ENCODE measurements around the gene SOX5.
"Not testable (repeated sequence)": the region's sequence is repeated elsewhere in the genome, so short reads cannot be mapped to it uniquely, and the experiment has no call there.

The SOX5 gene

GRCh38 chr12:23719493-23719892 is 230.0 kb downstream of the SOX5 start:
- Histone ChIP-seq H3K36me3 (ENCODE audit: insufficient read depth, low read length) (peaks cover 2% of the 10 kb centered on the region), H3K4me3 (ENCODE audit: low read length) (no peak overlapping the region)

GRCh38 chr12:23710361-23710760 is 239.1 kb downstream of the SOX5 start:
- H3K36me3 ChIP-seq (ENCODE audit: insufficient read depth, low read length); H3K4me1 ChIP-seq (ENCODE audit: insufficient read depth, low read length); H3K27me3 ChIP-seq (ENCODE audit: insufficient read depth, low read length); H3K9me3 ChIP-seq (ENCODE audit: low read length); H2AFZ ChIP-seq (ENCODE audit: low read depth, low read length); H3K4me3 ChIP-seq (ENCODE audit: low read length): not testable (repeated sequence)

More at GRCh38 chr12:23719493-23719892, 230.0 kb downstream of the SOX5 start:
- H3K4me1 ChIP-seq (ENCODE audit: insufficient read depth, low read length), result peaks cover 8% of the 10 kb centered on the region
- H3K9me3 ChIP-seq (ENCODE audit: low read length), result no peaks in the 10 kb centered on the region
- no peaks in the 10 kb centered on the region for H3K27me3 ChIP-seq (ENCODE audit: insufficient read depth, low read length)
- no peak overlapping the region for H2AFZ ChIP-seq (ENCODE audit: low read depth, low read length)

- no peaks in the 10 kb centered on the region for H3K36me3 ChIP-seq (ENCODE audit: insufficient read depth, low read length)
- H3K4me1 ChIP-seq (ENCODE audit: insufficient read depth, low read length), result peaks cover 10% of the 10 kb centered on the region
- H3K4me3 ChIP-seq (ENCODE audit: low read length), result no peak overlapping the region
- H3K9me3 ChIP-seq (ENCODE audit: low read length), result peaks cover 2% of the 10 kb centered on the region
- no peaks in the 10 kb centered on the region for H3K27me3 ChIP-seq (ENCODE audit: insufficient read depth, low read length)
- no peak overlapping the region for H2AFZ ChIP-seq (ENCODE audit: low read depth, low read length)
These were observed 241.2 kb downstream of the SOX5 start for GRCh38 chr12:23708185-23708837.

- Histone ChIP-seq H3K27me3 (ENCODE audit: insufficient read depth, low read length) (no peaks in the 10 kb centered on the region), H3K4me3 (ENCODE audit: low read length) (no peak overlapping the region), H3K9me3 (ENCODE audit: low read length) (peaks cover 2% of the 10 kb centered on the region), H3K4me1 (ENCODE audit: insufficient read depth, low read length) (peaks cover 20% of the 10 kb centered on the region), H3K36me3 (ENCODE audit: insufficient read depth, low read length) (no peaks in the 10 kb centered on the region), H2AFZ (ENCODE audit: low read depth, low read length) (no peak overlapping the region)
These were observed 242.2 kb downstream of the SOX5 start for GRCh38 chr12:23707270-23707669.

GRCh38 chr12:23704992-23705943 is 244.2 kb downstream of the SOX5 start:
- Histone ChIP-seq H2AFZ (ENCODE audit: low read depth, low read length) (no peak overlapping the region), H3K9me3 (ENCODE audit: low read length) (no peaks in the 10 kb centered on the region), H3K27me3 (ENCODE audit: insufficient read depth, low read length) (no peaks in the 10 kb centered on the region), H3K4me3 (ENCODE audit: low read length) (no peak overlapping the region), H3K36me3 (ENCODE audit: insufficient read depth, low read length) (no peaks in the 10 kb centered on the region), H3K4me1 (ENCODE audit: insufficient read depth, low read length) (peaks cover 20% of the 10 kb centered on the region)

DNA sequence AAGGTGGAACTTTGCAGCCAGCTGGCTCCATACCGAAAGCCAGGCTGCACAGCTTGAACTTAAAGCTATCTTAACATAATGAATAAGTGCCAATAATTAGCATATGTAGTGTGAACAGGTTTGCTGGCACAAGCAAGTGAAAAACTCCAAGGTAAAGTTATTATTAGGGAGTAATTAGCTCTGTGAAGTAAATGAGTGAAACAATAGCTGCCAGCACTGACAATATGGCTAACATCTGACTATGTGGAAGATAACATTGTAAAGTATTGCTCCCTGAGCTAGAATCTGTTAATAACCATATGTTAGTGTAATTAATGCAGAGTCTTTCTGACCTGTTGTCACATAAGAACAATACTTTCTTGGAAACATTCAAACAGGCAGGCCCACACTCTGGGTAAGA is 246.4 kb downstream of the SOX5 start:
- H3K4me3 ChIP-seq (ENCODE audit: low read length), result no peak overlapping the region
- H3K36me3 ChIP-seq (ENCODE audit: insufficient read depth, low read length), result no peaks in the 10 kb centered on the region
- no peaks in the 10 kb centered on the region for H3K9me3 ChIP-seq (ENCODE audit: low read length)
- H2AFZ ChIP-seq (ENCODE audit: low read depth, low read length), result no peak overlapping the region
- H3K27me3 ChIP-seq (ENCODE audit: insufficient read depth, low read length), result no peaks in the 10 kb centered on the region
- H3K4me1 ChIP-seq (ENCODE audit: insufficient read depth, low read length), result peaks cover 20% of the 10 kb centered on the region

- Histone ChIP-seq H3K4me1 (ENCODE audit: insufficient read depth, low read length) (peaks cover 14% of the 10 kb centered on the region), H3K27me3 (ENCODE audit: insufficient read depth, low read length) (no peaks in the 10 kb centered on the region), H3K4me3 (ENCODE audit: low read length) (no peak overlapping the region), H2AFZ (ENCODE audit: low read depth, low read length) (no peak overlapping the region), H3K9me3 (ENCODE audit: low read length) (no peaks in the 10 kb centered on the region), H3K36me3 (ENCODE audit: insufficient read depth, low read length) (peaks cover 3% of the 10 kb centered on the region)
These were observed 250.4 kb downstream of the SOX5 start for GRCh38 chr12:23699031-23699430.

- no peaks in the 10 kb centered on the region for H3K27me3 ChIP-seq (ENCODE audit: insufficient read depth, low read length)
- H3K36me3 ChIP-seq (ENCODE audit: insufficient read depth, low read length), result peaks cover 3% of the 10 kb centered on the region
- H3K4me3 ChIP-seq (ENCODE audit: low read length), result no peak overlapping the region
- H3K4me1 ChIP-seq (ENCODE audit: insufficient read depth, low read length), result no peaks in the 10 kb centered on the region
- H2AFZ ChIP-seq (ENCODE audit: low read depth, low read length), result no peak overlapping the region
- no peaks in the 10 kb centered on the region for H3K9me3 ChIP-seq (ENCODE audit: low read length)
These were observed 254.6 kb downstream of the SOX5 start for GRCh38 chr12:23694920-23695319.

DNA sequence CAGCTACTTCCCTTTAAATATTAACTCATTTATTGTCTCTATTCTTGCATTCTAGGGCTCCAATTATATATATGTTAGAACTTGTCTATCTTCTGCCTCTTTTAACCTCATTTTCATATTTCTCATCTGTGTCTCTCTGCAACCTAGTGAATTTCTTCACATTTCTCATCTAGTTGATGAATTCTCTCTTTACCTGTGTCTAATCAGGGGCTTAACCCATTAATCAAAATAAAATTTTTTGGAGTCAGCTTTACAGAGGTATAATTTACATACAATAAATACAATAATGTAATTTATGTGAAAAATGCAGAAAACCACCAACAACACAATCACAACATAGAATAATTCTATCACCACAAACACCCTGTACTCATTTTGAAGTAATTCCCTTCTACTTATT is 255.2 kb downstream of the SOX5 start:
- peaks cover 3% of the 10 kb centered on the region for H3K36me3 ChIP-seq (ENCODE audit: insufficient read depth, low read length)
- no peaks in the 10 kb centered on the region for H3K27me3 ChIP-seq (ENCODE audit: insufficient read depth, low read length)
- H3K9me3 ChIP-seq (ENCODE audit: low read length), result no peaks in the 10 kb centered on the region
- no peak overlapping the region for H2AFZ ChIP-seq (ENCODE audit: low read depth, low read length)
- no peaks in the 10 kb centered on the region for H3K4me1 ChIP-seq (ENCODE audit: insufficient read depth, low read length)
- H3K4me3 ChIP-seq (ENCODE audit: low read length), result no peak overlapping the region

DNA sequence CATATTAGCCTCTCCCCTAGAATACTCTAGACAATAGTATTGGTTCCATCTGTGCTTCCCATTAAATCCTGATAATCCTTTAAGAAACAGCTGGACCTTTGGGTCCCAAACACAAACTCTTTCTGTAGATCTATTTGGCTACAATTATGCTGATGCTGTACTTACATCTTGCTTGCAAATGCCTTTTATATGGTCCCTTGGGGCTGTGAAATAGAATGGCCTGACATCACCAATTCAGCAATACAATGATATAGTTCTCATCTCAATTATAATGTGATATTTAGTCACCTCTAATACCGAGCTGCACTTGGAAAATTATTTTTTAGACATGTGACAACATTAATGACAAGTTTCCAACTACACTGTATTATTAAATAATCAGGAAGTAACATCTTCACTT is 261.5 kb downstream of the SOX5 start:
- no peaks in the 10 kb centered on the region for H3K9me3 ChIP-seq (ENCODE audit: low read length)
- H3K4me1 ChIP-seq (ENCODE audit: insufficient read depth, low read length), result peaks cover 2% of the 10 kb centered on the region
- H3K4me3 ChIP-seq (ENCODE audit: low read length), result no peak overlapping the region
- no peaks in the 10 kb centered on the region for H3K27me3 ChIP-seq (ENCODE audit: insufficient read depth, low read length)
- H2AFZ ChIP-seq (ENCODE audit: low read depth, low read length), result no peak overlapping the region
- no peaks in the 10 kb centered on the region for H3K36me3 ChIP-seq (ENCODE audit: insufficient read depth, low read length)

DNA sequence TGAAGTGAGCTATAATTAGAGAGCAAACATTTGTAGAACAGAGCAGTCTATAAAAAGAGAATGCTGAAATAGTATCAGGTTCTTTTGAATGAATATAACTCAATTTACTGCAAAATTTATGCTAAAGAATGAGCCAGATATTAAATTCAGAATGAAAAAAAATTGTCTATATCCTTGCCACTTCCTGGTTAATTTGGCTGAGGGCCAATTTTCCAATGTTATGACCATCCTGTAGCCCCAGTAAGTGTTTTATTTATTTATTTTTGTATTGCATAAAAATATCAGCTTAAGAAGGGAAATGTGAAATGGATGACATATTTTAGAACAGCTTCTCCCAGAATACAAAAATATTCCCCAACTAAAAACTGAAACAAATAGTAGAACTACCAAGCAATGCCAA is 263.4 kb downstream of the SOX5 start:
- Histone ChIP-seq H3K4me3 (ENCODE audit: low read length) (no peak overlapping the region), H3K9me3 (ENCODE audit: low read length) (no peaks in the 10 kb centered on the region), H2AFZ (ENCODE audit: low read depth, low read length) (no peak overlapping the region), H3K36me3 (ENCODE audit: insufficient read depth, low read length) (no peaks in the 10 kb centered on the region), H3K4me1 (ENCODE audit: insufficient read depth, low read length) (peaks cover 2% of the 10 kb centered on the region), H3K27me3 (ENCODE audit: insufficient read depth, low read length) (no peaks in the 10 kb centered on the region)

DNA sequence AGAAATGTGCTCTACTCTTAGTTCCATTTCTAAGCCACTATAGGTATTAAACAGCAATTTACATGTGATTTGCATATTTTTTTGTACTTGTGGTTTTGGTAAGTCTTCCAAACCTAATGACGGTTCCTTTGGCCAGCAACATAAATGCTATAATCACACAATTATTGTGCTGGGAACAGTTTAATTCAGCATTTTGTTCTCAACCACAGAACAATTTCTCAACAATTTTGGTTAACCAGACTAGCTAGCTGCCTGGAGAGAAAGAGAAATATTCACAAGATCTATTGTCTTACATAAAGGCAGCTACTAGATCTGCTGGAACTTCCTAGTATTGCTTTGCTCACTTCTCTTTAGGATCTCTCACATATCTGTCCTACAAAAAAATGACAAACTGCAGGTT is 265.3 kb downstream of the SOX5 start:
- H3K27me3 ChIP-seq (ENCODE audit: insufficient read depth, low read length), result no peaks in the 10 kb centered on the region
- H2AFZ ChIP-seq (ENCODE audit: low read depth, low read length), result no peak overlapping the region
- no peaks in the 10 kb centered on the region for H3K36me3 ChIP-seq (ENCODE audit: insufficient read depth, low read length)
- no peaks in the 10 kb centered on the region for H3K9me3 ChIP-seq (ENCODE audit: low read length)
- peaks cover 2% of the 10 kb centered on the region for H3K4me1 ChIP-seq (ENCODE audit: insufficient read depth, low read length)
- no peak overlapping the region for H3K4me3 ChIP-seq (ENCODE audit: low read length)

GRCh38 chr12:23681237-23681636 is 268.2 kb downstream of the SOX5 start:
- Histone ChIP-seq H2AFZ (ENCODE audit: low read depth, low read length) (no peak overlapping the region), H3K27me3 (ENCODE audit: insufficient read depth, low read length) (no peaks in the 10 kb centered on the region), H3K4me1 (ENCODE audit: insufficient read depth, low read length) (no peaks in the 10 kb centered on the region), H3K9me3 (ENCODE audit: low read length) (no peaks in the 10 kb centered on the region), H3K36me3 (ENCODE audit: insufficient read depth, low read length) (no peaks in the 10 kb centered on the region), H3K4me3 (ENCODE audit: low read length) (no peak overlapping the region)
